Mesendoderm (in vitro differentiated cells): ENCODE measurements around the gene GARIN1A.
"Not testable (repeated sequence)": the region's sequence is repeated elsewhere in the genome, so short reads cannot be mapped to it uniquely, and the experiment has no call there.

Experiments used
- DNase-seq: peaks from one replicate; pipeline ENCODE4 v3.0.0; 2013
- H2AK5ac ChIP-seq: 2 replicates; pipeline ENCODE4 v1.6.1; 2013; ENCODE audit warnings: low read length, inconsistent platforms
- H2BK120ac ChIP-seq: 2 replicates; pipeline ENCODE4 v1.6.1; 2013; ENCODE audit warnings: low read depth, mild to moderate bottlenecking, low read length, moderate library complexity, mixed read lengths
- H2BK15ac ChIP-seq: replicated peaks from 2 replicates; pipeline ENCODE4 v1.6.1; 2013; ENCODE audit warnings: low read depth, mild to moderate bottlenecking, moderate library complexity
- H2BK5ac ChIP-seq: 2 replicates; pipeline ENCODE4 v1.6.1; 2013; ENCODE audit warnings: low read length, inconsistent platforms
- H3K18ac ChIP-seq: 2 replicates; pipeline ENCODE4 v1.6.1; 2013; ENCODE audit warnings: mild to moderate bottlenecking, low read length, mixed read lengths
- H3K23ac ChIP-seq: one replicate; pipeline ENCODE4 v1.6.1; 2013; ENCODE audit warnings: low read length
- H3K27ac ChIP-seq: 2 replicates; pipeline ENCODE4 v1.5.1; 2013; ENCODE audit warnings: low read depth, mild to moderate bottlenecking, inconsistent platforms, low read length, moderate library complexity
- H3K27me3 ChIP-seq: 2 replicates; pipeline ENCODE4 v1.6.1; 2013; ENCODE audit warnings: low read length, control low read depth, mild to moderate bottlenecking, inconsistent platforms; ENCODE audit not compliant: insufficient read depth, poor library complexity
- H3K36me3 ChIP-seq: 2 replicates; pipeline ENCODE4 v1.6.1; 2013; ENCODE audit warnings: low read length, inconsistent platforms; ENCODE audit not compliant: control insufficient read depth, insufficient read depth
- H3K4ac ChIP-seq: one replicate; pipeline ENCODE4 v1.6.1; 2013; ENCODE audit warnings: low read depth, mild to moderate bottlenecking, low read length, moderate library complexity
- H3K4me1 ChIP-seq: 2 replicates; pipeline ENCODE4 v1.6.1; 2013; ENCODE audit warnings: low read depth, low read length, inconsistent platforms; ENCODE audit not compliant: control insufficient read depth
- H3K4me2 ChIP-seq: 2 replicates; pipeline ENCODE4 v1.6.1; 2013; ENCODE audit warnings: low read length
- H3K4me3 ChIP-seq: 2 replicates; pipeline ENCODE4 v1.5.1; 2013; ENCODE audit warnings: mild to moderate bottlenecking, low read length
- H3K56ac ChIP-seq: one replicate; pipeline ENCODE4 v1.6.1; 2013; ENCODE audit warnings: low read length
- H3K79me1 ChIP-seq: 2 replicates; pipeline ENCODE4 v1.6.1; 2013; ENCODE audit warnings: low read length, inconsistent platforms
- H3K79me2 ChIP-seq: 2 replicates; pipeline ENCODE4 v1.6.1; 2013; ENCODE audit warnings: mild to moderate bottlenecking, low read length; ENCODE audit not compliant: control insufficient read depth, insufficient read depth
- H3K9ac ChIP-seq: 2 replicates; pipeline ENCODE4 v1.6.1; 2013; ENCODE audit warnings: low read length, inconsistent platforms
- H4K5ac ChIP-seq: one replicate; pipeline ENCODE4 v1.6.1; 2013; ENCODE audit warnings: low read length
- H4K8ac ChIP-seq: one replicate; pipeline ENCODE4 v1.6.1; 2013; ENCODE audit warnings: low read depth, mild to moderate bottlenecking, control low read depth, low read length, moderate library complexity
- WGBS: extraction: QIAGEN DNeasy Blood & Tissue Kit; methylation state at CpG from one replicate; pipeline ENCODE4 v1.1.7; 2013; ENCODE audit warnings: low lambda C conversion rate, missing lambda C conversion rate; ENCODE audit not compliant: insufficient coverage; ENCODE audit errors: extremely low coverage; 5-methylcytosine and 5-hydroxymethylcytosine counted together

Gene GARIN1A

DNA sequence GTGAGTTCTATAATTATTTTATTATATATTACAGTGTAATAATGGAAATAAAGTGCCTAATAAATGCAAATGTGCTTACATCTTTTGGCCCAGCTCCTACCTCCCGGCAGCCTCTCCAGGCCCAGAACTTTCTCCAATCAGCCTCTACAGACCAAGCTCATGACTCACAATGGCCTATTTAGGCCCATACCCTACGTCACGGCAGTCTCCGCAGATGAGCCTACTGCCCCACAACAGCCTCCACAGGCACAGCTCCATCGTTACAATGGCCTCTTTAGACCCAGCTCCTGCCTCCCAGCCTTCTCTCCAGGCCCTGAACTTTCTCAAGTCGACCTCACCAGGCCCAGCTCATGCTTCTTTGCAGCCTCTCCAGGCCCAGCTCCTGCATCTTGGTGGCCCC, 21.0 kb upstream of the GARIN1A start:
- H3K4ac ChIP-seq, H2BK15ac ChIP-seq, H3K79me1 ChIP-seq, H3K23ac ChIP-seq, H3K18ac ChIP-seq, DNase-seq, H2BK120ac ChIP-seq, H3K79me2 ChIP-seq, H3K27ac ChIP-seq, H4K8ac ChIP-seq, H3K4me2 ChIP-seq, H2BK5ac ChIP-seq, H3K4me1 ChIP-seq, H3K9ac ChIP-seq, H3K27me3 ChIP-seq, H4K5ac ChIP-seq, H3K4me3 ChIP-seq, H2AK5ac ChIP-seq, H3K36me3 ChIP-seq, H3K56ac ChIP-seq: not testable (repeated sequence)
- no CpG with 5 or more reads among the region's 6 CpGs for WGBS

DNA sequence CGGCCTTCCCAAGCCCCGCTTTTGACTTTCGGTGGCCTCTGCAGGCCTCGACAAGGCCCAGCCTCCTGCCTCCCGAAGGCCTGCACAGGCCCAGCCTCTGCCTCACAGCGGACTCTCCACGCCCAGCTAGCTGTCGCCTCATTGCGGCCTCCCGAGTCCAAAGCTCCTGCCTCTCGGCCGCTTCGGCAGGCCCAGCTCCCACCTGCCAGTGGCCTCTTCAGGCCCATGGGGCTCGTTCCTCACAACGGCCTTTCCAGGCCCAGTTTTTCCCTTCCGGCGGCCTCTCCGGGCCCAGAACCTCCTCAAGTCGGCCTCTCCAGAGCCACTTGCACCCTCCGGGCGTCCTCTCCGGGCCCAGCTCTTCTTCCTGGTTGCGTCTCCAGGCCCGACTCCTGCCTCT, 19.5 kb upstream of the GARIN1A start:
- H3K79me1 ChIP-seq, H3K79me2 ChIP-seq, H3K27ac ChIP-seq, H2BK120ac ChIP-seq, H3K4me2 ChIP-seq, H2BK15ac ChIP-seq, H3K23ac ChIP-seq, H3K27me3 ChIP-seq, H3K9ac ChIP-seq, H3K4me1 ChIP-seq, H2AK5ac ChIP-seq, H3K36me3 ChIP-seq, H3K18ac ChIP-seq, H2BK5ac ChIP-seq, H4K5ac ChIP-seq, H4K8ac ChIP-seq, H3K4me3 ChIP-seq, H3K4ac ChIP-seq, DNase-seq, H3K56ac ChIP-seq: not testable (repeated sequence)
- WGBS = no CpG with 5 or more reads among the region's 24 CpGs

DNA sequence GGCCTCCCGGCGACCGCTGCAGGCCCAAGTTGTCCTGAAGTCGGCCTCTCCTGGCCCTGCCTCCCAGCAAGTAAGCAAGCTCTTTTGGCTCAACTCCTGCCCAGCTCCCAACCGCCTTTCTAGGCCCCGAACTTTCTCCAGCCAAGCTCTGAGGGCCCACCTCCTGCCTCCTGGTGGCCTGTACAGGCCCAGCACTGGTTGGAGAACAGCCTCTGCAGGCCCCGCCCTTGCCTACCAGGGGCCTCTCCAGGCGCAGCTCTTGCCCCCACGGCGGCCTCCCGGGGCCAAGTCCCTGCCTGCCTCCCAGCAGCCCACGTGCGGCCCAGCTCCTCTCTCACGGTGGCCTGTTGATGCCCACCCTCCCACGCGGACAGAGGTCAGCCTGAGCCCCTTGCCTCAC, 18.9 kb upstream of the GARIN1A start:
- H3K79me2 ChIP-seq, H2BK5ac ChIP-seq, H3K4me3 ChIP-seq, H3K79me1 ChIP-seq, H3K36me3 ChIP-seq, H2BK15ac ChIP-seq, H3K27me3 ChIP-seq, H2AK5ac ChIP-seq, H4K5ac ChIP-seq, H3K9ac ChIP-seq, H4K8ac ChIP-seq, H3K27ac ChIP-seq, H3K4ac ChIP-seq, H3K56ac ChIP-seq, H3K4me2 ChIP-seq, H2BK120ac ChIP-seq, H3K4me1 ChIP-seq, DNase-seq, H3K23ac ChIP-seq, H3K18ac ChIP-seq: not testable (repeated sequence)
- WGBS = no CpG with 5 or more reads among the region's 16 CpGs

DNA sequence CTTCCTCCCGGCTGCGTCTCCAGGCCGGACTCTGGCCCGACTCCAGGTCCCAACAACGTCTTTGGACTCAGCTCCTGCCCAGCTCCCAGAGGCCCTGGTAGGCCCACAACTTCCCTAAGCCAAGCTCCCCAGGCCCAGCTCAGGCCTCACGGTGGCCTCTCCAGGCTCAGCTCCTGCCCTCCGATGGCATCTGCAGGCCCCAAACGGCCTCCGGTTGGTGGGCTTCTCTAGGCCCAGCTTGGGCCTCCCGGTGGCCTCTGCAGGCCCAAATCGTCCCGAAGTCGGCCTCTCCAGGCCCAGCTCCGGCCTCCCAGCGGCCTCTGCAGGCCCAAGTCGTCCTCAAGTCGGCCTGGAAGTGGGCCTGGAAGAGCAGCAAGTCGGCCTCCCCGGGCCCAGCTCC, 18.0 kb upstream of the GARIN1A start:
- DNase-seq, H3K27me3 ChIP-seq, H3K4ac ChIP-seq, H4K8ac ChIP-seq, H4K5ac ChIP-seq, H2AK5ac ChIP-seq, H3K79me1 ChIP-seq, H3K56ac ChIP-seq, H3K23ac ChIP-seq, H3K4me3 ChIP-seq, H2BK5ac ChIP-seq, H3K79me2 ChIP-seq, H3K18ac ChIP-seq, H3K9ac ChIP-seq, H3K4me1 ChIP-seq, H2BK120ac ChIP-seq, H3K36me3 ChIP-seq, H3K27ac ChIP-seq, H2BK15ac ChIP-seq, H3K4me2 ChIP-seq: not testable (repeated sequence)
- no CpG with 5 or more reads among the region's 19 CpGs for WGBS

DNA sequence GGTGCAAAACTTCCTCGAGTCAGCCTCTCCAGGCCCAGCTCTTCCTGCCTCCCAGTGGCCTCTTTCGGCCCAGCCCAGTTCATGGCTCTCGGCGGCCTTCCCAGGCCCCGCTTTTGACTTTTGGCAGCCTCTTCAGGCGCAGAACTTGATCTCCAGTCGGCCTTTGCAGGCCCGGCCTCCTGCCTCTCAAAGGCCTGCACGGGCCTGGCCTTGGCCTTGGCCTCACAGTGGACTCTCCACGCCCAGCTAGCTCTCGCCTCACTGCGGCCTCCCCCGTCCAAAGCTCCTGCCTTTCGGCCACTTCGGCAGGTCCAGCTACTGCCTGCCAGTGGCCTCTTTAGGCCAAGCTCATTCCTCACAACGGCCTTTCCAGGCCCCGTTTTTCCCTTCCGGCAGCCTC, 17.6 kb upstream of the GARIN1A start:
- not testable (repeated sequence) for H2BK5ac ChIP-seq, H2BK120ac ChIP-seq, H3K4me2 ChIP-seq, H3K9ac ChIP-seq, H3K56ac ChIP-seq, H4K8ac ChIP-seq, H4K5ac ChIP-seq, H3K36me3 ChIP-seq, H2BK15ac ChIP-seq, H3K79me1 ChIP-seq, H3K4ac ChIP-seq, H3K27me3 ChIP-seq, DNase-seq, H3K27ac ChIP-seq, H3K79me2 ChIP-seq, H3K23ac ChIP-seq, H2AK5ac ChIP-seq, H3K4me1 ChIP-seq, H3K4me3 ChIP-seq, H3K18ac ChIP-seq
- no CpG with 5 or more reads among the region's 18 CpGs for WGBS

DNA sequence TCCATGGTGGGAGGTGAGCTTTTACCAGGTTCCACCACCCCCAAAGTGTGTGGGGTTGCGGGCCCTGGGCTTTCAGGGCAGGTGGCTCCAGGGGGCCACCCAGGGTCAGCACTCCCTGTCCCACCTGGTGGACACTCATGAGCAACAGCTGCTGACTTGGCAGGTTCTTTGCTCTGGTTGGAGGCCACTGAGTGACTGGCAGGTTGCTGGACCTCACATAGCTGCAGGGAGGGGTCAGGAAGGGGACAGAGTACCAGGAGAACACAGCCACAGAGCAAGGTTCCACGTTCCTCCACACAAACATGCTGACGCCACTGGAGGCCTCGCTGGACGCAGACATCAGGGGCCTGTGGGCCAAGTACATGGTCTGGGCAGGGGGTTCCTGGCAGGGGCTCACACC, 13.7 kb upstream of the GARIN1A start:
- DNase-seq, H2AK5ac ChIP-seq, H3K4me1 ChIP-seq, H2BK120ac ChIP-seq, H4K5ac ChIP-seq, H3K9ac ChIP-seq, H3K56ac ChIP-seq, H3K36me3 ChIP-seq, H3K79me1 ChIP-seq, H3K4me2 ChIP-seq, H3K4me3 ChIP-seq, H3K4ac ChIP-seq, H3K79me2 ChIP-seq, H3K27ac ChIP-seq, H2BK5ac ChIP-seq, H3K27me3 ChIP-seq, H4K8ac ChIP-seq, H2BK15ac ChIP-seq, H3K18ac ChIP-seq, H3K23ac ChIP-seq: not testable (repeated sequence)
- WGBS = no CpG with 5 or more reads among the region's 5 CpGs
